PC-9 (cell line): ENCODE results near the gene MYO7B. TPM values are rescaled to one million over a fixed set of nuclear protein-coding genes. Genes with fewer than 3 reads are reported as not detected.

Source experiments
- BruUV-seq: library from RNA; stranded (reverse); fragments of 400-500 nt; replicated peaks from 2 replicates; lab custom pipeline; 2021; lab: Mats Ljungman, UMichigan
- CTCF ChIA-PET: fragments of 300-600 bp; sonication (Branson Sonifier 250); formaldehyde crosslinking; loops from one replicate; lab custom pipeline; 2022; ENCODE audit warnings: antibody characterized with exemption; lab: Charles Lee
- POLR2A ChIA-PET: fragments of 300-600 bp; sonication (Branson Sonifier 250); formaldehyde crosslinking; loops from one replicate; lab custom pipeline; 2022; ENCODE audit warnings: antibody characterized with exemption; ENCODE audit not compliant: unreplicated experiment; lab: Charles Lee
- DNase-seq, 2 experiments: peaks; one replicate each; pipeline versions ENCODE4 v3.0.0 to v3.0.0-alpha.2; 2015 to 2022; ENCODE audit warnings: mixed read lengths in 1 of 2
- H2AFZ ChIP-seq: fragments of 200-600 bp; sonication (generic); 2 replicates; pipeline ENCODE4 v1.8.1; 2017; ENCODE audit warnings: antibody characterized with exemption
- H3F3A ChIP-seq: fragments of 200-600 bp; sonication (generic); 2 replicates; pipeline ENCODE4 v1.8.1; 2017; ENCODE audit warnings: antibody characterized with exemption, mild to moderate bottlenecking, low read depth; ENCODE audit not compliant: insufficient read depth
- H3K27ac ChIP-seq: fragments of 200-600 bp; sonication (generic); 2 replicates; pipeline ENCODE4 v1.6.1; 2016; ENCODE audit warnings: mixed run types
- H3K27me3 ChIP-seq: fragments of 200-600 bp; sonication (generic); 2 replicates; pipeline ENCODE4 v1.6.1; 2016; ENCODE audit warnings: low read depth, mixed run types; ENCODE audit not compliant: insufficient read depth
- H3K36me3 ChIP-seq: fragments of 200-600 bp; sonication (generic); 2 replicates; pipeline ENCODE4 v1.6.1; 2016; ENCODE audit warnings: low read depth, mixed run types
- H3K4me1 ChIP-seq: fragments of 200-600 bp; sonication (generic); replicated peaks from 2 replicates; pipeline ENCODE4 v1.6.1; 2016; ENCODE audit warnings: mixed run types; ENCODE audit not compliant: insufficient read depth
- H3K4me2 ChIP-seq: fragments of 200-600 bp; sonication (generic); 2 replicates; pipeline ENCODE4 v1.6.1; 2017; ENCODE audit warnings: mixed run types
- H3K4me3 ChIP-seq: fragments of 200-600 bp; sonication (generic); 2 replicates; pipeline ENCODE4 v1.6.1; 2016; ENCODE audit warnings: mixed run types
- H3K79me2 ChIP-seq: fragments of 200-600 bp; sonication (generic); 2 replicates; pipeline ENCODE4 v1.6.1; 2017; ENCODE audit warnings: low read depth, mixed run types
- H3K9me2 ChIP-seq: fragments of 200-600 bp; sonication (generic); 2 replicates; pipeline ENCODE4 v1.8.1; 2017; ENCODE audit warnings: mild to moderate bottlenecking; ENCODE audit not compliant: insufficient read depth
- H3K9me3 ChIP-seq: fragments of 200-600 bp; sonication (generic); 2 replicates; pipeline ENCODE4 v1.8.1; 2016; ENCODE audit warnings: low read depth; ENCODE audit not compliant: insufficient read depth
- H4K20me1 ChIP-seq: fragments of 200-600 bp; sonication (generic); 2 replicates; pipeline ENCODE4 v1.8.1; 2017; ENCODE audit not compliant: insufficient read depth
- EZH2 ChIP-seq: fragments of 200-600 bp; sonication (generic); IDR thresholded peaks from 2 replicates; pipeline ENCODE4 v1.8.0; 2017; ENCODE audit warnings: antibody characterized with exemption, low read depth
- intact Hi-C: fragments of 100-400 bp; cut with micrococcal nuclease; formaldehyde crosslinking; loops from one replicate; pipeline ENCODE4 v1.10.0; 2022; ENCODE audit not compliant: unreplicated experiment
- total RNA-seq: library from RNA; stranded (reverse); gene quantifications from 2 replicates; pipeline ENCODE4 v1.2.3, GENCODE V29; 2021
- TF ChIP-seq, protein P1 (sequence below): fragments of 200-600 bp; sonication (generic); conservative IDR thresholded peaks from 2 replicates; pipeline ENCODE4 v1.6.1; 2017; ENCODE audit warnings: mixed run types, antibody characterized with exemption, mild to moderate bottlenecking, moderate library complexity

Gene MYO7B
- total RNA-seq, 1 experiment from 2014 or later, result not detected

DNA sequence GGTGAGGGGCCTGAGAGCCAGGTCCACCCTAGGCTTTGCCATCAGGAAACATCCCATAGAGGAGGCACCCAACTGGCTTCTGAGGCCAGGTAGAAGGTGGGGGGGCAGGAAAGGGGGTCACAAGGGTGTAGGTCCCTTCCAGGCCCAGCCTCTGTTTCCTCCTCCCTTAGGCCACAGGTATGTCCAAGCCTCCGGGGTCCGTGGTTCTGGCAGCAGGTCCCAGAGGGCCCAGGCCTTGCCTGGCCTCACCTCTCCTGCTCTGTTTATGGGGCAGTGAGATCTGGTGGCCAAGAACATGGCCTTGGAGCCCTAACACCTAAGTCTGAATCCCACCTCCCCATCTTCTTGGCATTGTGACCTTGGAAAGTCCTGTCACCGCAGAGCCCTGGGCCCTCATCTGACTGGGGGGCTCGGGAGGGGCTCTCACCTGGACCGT lies 88.9 kb downstream of the MYO7B start:
- H3F3A ChIP-seq, result no peaks in the 10 kb centered on the region
- H3K27ac ChIP-seq, result no peak overlapping the region
- no peaks in the 10 kb centered on the region for H3K4me1 ChIP-seq
- H2AFZ ChIP-seq, result no peak overlapping the region
- peaks cover 15% of the 10 kb centered on the region; the same call in 1 of the 2 replicates for H3K27me3 ChIP-seq
- H3K79me2 ChIP-seq, result no peaks in the 10 kb centered on the region
- no peaks in the 10 kb centered on the region for H3K36me3 ChIP-seq
- intact Hi-C loops, result no loop called here
- no peak overlapping the region for H3K4me3 ChIP-seq
- H3K4me2 ChIP-seq, result no peak overlapping the region
- H3K9me2 ChIP-seq, result no peaks in the 10 kb centered on the region
- ChIA-PET POLR2A (no interaction called here), CTCF (no interaction called here)
- no TSS peak for BruUV-seq
- H4K20me1 ChIP-seq, result no peaks in the 10 kb centered on the region
- DNase-seq, result no peak
- no peaks in the 10 kb centered on the region for H3K9me3 ChIP-seq
- TF ChIP-seq, protein P1, sequence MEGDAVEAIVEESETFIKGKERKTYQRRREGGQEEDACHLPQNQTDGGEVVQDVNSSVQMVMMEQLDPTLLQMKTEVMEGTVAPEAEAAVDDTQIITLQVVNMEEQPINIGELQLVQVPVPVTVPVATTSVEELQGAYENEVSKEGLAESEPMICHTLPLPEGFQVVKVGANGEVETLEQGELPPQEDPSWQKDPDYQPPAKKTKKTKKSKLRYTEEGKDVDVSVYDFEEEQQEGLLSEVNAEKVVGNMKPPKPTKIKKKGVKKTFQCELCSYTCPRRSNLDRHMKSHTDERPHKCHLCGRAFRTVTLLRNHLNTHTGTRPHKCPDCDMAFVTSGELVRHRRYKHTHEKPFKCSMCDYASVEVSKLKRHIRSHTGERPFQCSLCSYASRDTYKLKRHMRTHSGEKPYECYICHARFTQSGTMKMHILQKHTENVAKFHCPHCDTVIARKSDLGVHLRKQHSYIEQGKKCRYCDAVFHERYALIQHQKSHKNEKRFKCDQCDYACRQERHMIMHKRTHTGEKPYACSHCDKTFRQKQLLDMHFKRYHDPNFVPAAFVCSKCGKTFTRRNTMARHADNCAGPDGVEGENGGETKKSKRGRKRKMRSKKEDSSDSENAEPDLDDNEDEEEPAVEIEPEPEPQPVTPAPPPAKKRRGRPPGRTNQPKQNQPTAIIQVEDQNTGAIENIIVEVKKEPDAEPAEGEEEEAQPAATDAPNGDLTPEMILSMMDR, result no peak
- no peak for TF ChIP-seq EZH2

DNA sequence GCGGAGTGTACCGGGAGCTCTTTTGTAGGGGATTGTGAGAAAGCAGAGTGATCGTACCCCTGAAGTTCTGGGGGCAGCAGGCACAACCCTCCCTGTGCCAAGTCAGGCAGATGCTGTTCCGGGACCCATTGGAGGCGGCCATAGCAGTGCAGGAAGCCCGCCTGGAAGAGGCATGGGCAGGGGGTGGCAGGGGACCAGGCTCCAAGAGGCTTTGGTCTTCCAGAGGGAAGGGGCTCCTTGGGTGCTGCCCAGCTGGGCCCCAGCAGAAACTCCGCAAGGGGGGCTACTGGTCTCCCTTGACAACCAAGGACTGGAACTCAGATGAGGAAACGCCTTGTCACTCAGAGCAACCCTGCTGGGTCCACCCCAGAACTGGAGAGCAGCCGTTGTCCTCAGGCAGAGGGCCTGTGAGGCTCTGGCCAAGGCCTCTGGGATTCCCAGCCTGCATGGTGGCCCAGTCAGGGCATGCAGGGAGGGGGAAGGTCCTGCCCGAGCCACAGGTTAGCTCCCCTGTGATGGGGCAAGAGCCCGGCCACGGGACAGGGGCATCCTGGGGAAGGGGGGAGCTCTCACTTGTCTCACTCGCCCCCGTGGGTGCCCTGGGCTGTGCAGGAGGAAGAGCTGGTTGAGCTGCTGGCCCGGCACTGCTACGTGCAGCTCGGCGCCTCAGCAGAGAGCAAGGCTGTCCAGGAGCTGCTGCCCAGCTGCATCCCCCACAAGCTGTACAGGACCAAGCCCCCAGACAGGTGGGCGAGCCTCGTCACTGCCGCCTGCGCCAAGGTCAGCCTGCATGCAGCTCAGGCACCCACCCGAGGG lies 89.5 kb downstream of the MYO7B start:
- H2AFZ ChIP-seq, result no peak overlapping the region
- no peak overlapping the region for H3K27ac ChIP-seq
- 0 out of 2 replicates have a peak, but pooled peaks cover 2% of the 10 kb centered on the region for H3K4me1 ChIP-seq
- H4K20me1 ChIP-seq, result no peaks in the 10 kb centered on the region
- no peak overlapping the region for H3K4me2 ChIP-seq
- ChIA-PET CTCF (no interaction called here), POLR2A (no interaction called here)
- no peaks in the 10 kb centered on the region for H3K36me3 ChIP-seq
- no peak overlapping the region for H3K4me3 ChIP-seq
- TF ChIP-seq, protein P1, result no peak
- no peak for TF ChIP-seq EZH2
- intact Hi-C loops, result no loop called here
- H3K9me3 ChIP-seq, result no peaks in the 10 kb centered on the region
- H3K9me2 ChIP-seq, result no peaks in the 10 kb centered on the region
- no peaks in the 10 kb centered on the region for H3F3A ChIP-seq
- no TSS peak for BruUV-seq
- peaks cover 11% of the 10 kb centered on the region; the same call in 1 of the 2 replicates for H3K27me3 ChIP-seq
- DNase-seq, result no peak
- no peaks in the 10 kb centered on the region for H3K79me2 ChIP-seq

- Histone ChIP-seq H3K9me2 (no peaks in the 10 kb centered on the region), H3K27me3 (0 out of 2 replicates have a peak, but pooled peaks cover 9% of the 10 kb centered on the region), H3K4me2 (no peak overlapping the region), H3F3A (no peaks in the 10 kb centered on the region), H2AFZ (no peak overlapping the region), H3K9me3 (no peaks in the 10 kb centered on the region), H3K79me2 (no peaks in the 10 kb centered on the region), H4K20me1 (no peaks in the 10 kb centered on the region), H3K4me1 (peaks cover 8% of the 10 kb centered on the region; the same call in 1 of the 2 replicates), H3K27ac (no peak overlapping the region), H3K4me3 (no peak overlapping the region), H3K36me3 (no peaks in the 10 kb centered on the region)
- no TSS peak for BruUV-seq
- intact Hi-C loops, result no loop called here
- POLR2A ChIA-PET, result no interaction called here
- CTCF ChIA-PET, result no interaction called here
- no peak for DNase-seq
- no peak for TF ChIP-seq EZH2
- TF ChIP-seq, protein P1, result no peak
These were observed 90.1 kb downstream of the MYO7B start for GRCh38 chr2:127625572-127625951.
